GM18526 (cell line): ENCODE results near the gene GFI1B.

Experiments
- POLR2A ChIP-seq: IDR thresholded peaks from 3 replicates; pipeline ENCODE4 v1.6.1; 2011; ENCODE audit not compliant: insufficient read length; ENCODE audit errors: extremely low read depth

GFI1B gene

GRCh38 chr9:132985489-132985888 lies 7.0 kb downstream of the GFI1B start:
- no peak for TF ChIP-seq POLR2A

- no peak for TF ChIP-seq POLR2A
Measured at GRCh38 chr9:132986114-132986513, 7.6 kb downstream of the GFI1B start.

- TF ChIP-seq POLR2A: no peak
Measured at GRCh38 chr9:132986640-132987620, 8.4 kb downstream of the GFI1B start.

DNA sequence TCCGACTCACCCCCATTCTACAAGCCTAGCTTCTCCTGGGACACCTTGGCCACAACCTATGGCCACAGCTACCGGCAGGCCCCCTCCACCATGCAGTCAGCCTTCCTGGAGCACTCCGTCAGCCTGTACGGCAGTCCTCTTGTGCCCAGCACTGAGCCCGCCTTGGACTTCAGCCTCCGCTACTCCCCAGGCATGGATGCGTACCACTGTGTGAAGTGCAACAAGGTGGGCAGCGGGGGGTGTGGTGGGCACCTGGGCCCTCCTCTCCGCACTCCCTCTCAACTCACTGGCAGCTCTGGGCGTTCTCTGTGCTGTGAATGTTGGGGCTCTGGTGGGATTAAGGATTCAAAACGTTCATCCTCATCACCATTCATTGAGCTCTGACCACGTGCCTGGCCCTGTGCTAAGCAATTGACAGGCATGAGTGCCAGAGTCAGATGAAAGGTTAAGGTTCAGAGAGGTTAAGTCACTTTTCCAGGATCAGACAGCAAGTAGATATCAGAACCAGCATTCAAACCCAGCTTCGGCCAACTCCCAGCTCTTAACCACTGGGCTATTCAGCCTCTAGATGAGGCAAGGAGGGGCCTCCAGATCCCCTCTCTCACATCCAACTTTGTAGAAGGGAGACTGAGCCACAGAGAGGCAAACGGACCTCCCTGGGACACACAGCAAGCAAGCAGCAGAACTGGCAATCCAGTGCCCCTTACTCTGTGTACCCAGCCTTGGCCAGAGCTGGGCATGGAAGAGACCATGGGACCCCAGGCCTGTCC lies 9.9 kb downstream of the GFI1B start:
- TF ChIP-seq POLR2A: no peak

DNA sequence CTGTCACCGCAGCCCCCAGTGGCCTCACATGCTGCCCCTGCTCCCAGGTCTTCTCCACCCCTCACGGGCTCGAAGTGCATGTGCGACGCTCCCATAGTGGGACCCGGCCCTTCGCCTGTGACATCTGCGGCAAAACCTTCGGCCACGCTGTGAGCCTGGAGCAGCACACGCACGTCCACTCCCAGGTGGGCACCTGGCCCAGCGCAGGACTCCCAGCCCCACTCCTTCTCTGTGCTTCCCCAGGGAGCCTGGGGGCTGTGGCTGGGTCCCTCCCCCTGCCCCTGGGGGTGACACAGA lies 10.5 kb downstream of the GFI1B start:
- no peak for TF ChIP-seq POLR2A

- TF ChIP-seq POLR2A: no peak
Measured at GRCh38 chr9:132989414-132989996, 11.0 kb downstream of the GFI1B start.

- no peak for TF ChIP-seq POLR2A
Measured at GRCh38 chr9:132990781-132991180, 12.3 kb downstream of the GFI1B start.

- no peak for TF ChIP-seq POLR2A
Measured at GRCh38 chr9:132991351-132992300, 13.1 kb downstream of the GFI1B start.

DNA sequence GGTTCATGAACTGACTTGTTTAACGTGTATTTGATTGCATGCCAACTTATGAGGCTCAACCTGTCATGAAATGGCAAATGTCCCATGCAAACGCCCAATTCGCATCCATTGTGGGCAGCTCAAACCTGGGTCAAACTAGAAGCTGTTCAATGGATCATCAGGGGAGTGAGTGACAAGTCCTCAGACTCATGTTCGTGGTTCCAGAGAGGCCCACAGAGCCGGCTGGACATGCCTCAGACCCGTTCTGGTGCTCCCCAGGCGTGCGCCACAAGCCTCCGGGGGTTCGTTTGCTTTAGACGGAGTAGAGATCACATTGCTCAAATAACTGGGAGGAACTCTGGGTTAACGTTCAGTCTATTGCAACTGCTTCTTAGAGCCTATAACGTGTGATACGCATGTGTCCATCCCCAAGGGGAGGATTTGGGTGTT lies 15.0 kb downstream of the GFI1B start:
- no peak for TF ChIP-seq POLR2A

- no peak for TF ChIP-seq POLR2A
Measured at GRCh38 chr9:132994410-132995120, 16.1 kb downstream of the GFI1B start.

GRCh38 chr9:132995121-132995420 lies 16.6 kb downstream of the GFI1B start:
- TF ChIP-seq POLR2A: no peak

- no peak for TF ChIP-seq POLR2A
Measured at GRCh38 chr9:132995879-132996278, 17.4 kb downstream of the GFI1B start.

- no peak for TF ChIP-seq POLR2A
Measured at GRCh38 chr9:132996526-132996925, 18.0 kb downstream of the GFI1B start.

GRCh38 chr9:132997591-132997990 lies 19.1 kb downstream of the GFI1B start:
- TF ChIP-seq POLR2A: no peak
